Measurements from ENCODE around the gene SCRG1.

SCRG1 gene

DNA sequence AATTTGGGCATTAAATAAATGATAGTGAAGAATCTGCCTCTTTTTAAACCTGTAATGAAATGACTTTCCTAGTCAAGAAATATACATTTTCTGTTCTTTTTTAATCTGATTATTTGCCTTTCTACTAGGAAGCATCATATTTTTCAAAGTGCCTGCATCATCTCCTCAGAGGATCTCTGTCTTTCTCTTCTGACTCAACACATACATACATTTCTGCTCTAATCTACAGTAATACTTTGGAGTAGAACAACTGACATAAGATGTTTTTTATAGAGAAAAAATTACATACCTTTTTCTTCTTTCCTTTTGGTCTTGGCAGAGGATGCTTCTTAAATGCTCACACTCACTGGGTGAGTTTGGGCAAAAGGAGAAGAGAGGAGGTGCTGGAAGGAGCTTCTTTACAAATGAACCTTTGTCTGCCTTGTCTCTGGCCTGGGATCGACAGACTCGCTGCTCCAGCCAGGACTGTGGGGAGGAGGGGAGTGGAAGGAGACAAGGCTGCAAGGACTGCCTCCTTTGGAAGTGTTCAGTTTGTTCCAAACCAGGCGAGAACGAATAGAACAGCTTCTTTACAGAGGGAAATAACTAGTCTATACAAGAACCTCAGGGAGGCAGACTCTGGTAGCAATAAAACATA, at the start of gene SCRG1:
Gene SCRG1, minus strand, starts transcription at position 338 of the 637 bp plus-strand sequence. CDS start 7,702 bp downstream, outside the sequence.
- no peak within 1 kb of the TSS for H3K4me3 ChIP-seq (ENCODE audit: low read depth, low read length)
- no peak for DNase-seq (ENCODE audit: low read depth)
- TF ChIP-seq, protein P1, sequence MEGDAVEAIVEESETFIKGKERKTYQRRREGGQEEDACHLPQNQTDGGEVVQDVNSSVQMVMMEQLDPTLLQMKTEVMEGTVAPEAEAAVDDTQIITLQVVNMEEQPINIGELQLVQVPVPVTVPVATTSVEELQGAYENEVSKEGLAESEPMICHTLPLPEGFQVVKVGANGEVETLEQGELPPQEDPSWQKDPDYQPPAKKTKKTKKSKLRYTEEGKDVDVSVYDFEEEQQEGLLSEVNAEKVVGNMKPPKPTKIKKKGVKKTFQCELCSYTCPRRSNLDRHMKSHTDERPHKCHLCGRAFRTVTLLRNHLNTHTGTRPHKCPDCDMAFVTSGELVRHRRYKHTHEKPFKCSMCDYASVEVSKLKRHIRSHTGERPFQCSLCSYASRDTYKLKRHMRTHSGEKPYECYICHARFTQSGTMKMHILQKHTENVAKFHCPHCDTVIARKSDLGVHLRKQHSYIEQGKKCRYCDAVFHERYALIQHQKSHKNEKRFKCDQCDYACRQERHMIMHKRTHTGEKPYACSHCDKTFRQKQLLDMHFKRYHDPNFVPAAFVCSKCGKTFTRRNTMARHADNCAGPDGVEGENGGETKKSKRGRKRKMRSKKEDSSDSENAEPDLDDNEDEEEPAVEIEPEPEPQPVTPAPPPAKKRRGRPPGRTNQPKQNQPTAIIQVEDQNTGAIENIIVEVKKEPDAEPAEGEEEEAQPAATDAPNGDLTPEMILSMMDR (IDR thresholded peaks at IDR 0.05; ENCODE audit: low read depth, low read length, missing control alignments): no peak
- in situ Hi-C loops (cut with HindIII; ENCODE audit: low sequenced_read_pairs): no loop called here

DNA sequence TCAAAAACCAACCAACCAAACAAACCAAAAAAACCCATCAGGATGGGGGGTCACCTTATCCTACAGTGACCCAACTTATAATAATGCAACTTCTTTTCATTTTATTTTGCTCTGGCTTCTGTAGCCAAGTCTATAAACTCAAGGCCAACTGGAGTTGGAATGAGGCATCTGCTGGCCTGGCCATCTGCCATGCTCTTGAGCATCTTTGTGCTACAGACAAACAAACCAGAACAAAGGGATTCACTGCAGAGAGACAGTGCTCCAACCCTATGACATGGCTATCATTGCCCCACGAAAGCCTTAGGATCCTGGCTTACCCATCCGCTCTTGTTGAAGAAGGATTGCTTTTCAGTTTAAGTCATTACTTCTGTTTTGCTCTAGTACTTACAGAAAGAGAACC, 49.2 kb upstream of the SCRG1 start:
- in situ Hi-C loops (cut with HindIII; ENCODE audit: low sequenced_read_pairs): no loop called here
- H3K4me3 ChIP-seq (ENCODE audit: low read depth, low read length): no peak overlapping the region
- no peak for DNase-seq (ENCODE audit: low read depth)
- TF ChIP-seq, protein P1 (IDR thresholded peaks at IDR 0.05; ENCODE audit: low read depth, low read length, missing control alignments): no peak

DNA sequence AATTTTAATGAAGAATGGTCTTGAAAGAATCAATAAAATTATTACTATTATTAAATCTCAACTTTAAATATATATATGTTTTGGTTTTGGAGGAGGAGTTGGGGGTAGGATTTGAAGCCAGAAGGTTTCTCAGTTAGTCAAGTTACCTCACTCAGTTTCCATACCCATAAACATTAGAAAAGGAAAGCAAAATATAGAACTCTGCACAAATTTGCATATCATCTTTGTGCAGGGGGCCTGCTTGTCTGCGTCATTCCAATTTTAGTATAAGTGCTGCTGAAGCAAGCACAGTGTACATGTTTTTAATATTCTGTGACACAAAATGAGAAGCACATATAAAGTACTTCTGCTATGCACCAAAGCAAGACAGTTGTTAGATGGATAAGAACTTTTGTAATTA, 47.5 kb upstream of the SCRG1 start:
- TF ChIP-seq, protein P1 (IDR thresholded peaks at IDR 0.05; ENCODE audit: low read depth, low read length, missing control alignments): no peak
- no peak overlapping the region for H3K4me3 ChIP-seq (ENCODE audit: low read depth, low read length)
- in situ Hi-C loops (cut with HindIII; ENCODE audit: low sequenced_read_pairs): no loop called here
- DNase-seq (ENCODE audit: low read depth): no peak

DNA sequence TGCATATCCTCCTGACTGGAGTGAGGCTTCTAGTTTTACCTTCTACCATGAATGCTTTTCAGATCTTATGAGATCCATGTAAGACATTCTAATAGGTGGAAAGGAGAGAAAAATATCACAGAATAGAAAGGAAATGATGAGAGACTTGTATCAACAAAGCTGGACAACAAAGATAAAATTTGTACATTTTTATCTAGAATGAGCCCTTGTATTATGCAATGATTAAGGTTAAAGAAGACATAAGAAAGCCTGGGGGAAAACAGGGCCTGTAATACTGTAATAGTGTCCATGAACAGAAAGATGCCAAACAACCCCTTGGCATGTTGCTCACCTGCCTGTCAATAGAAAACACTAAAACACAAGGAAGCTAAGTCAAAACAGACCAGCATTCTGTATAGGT, 44.2 kb upstream of the SCRG1 start:
- TF ChIP-seq, protein P1 (IDR thresholded peaks at IDR 0.05; ENCODE audit: low read depth, low read length, missing control alignments): no peak
- in situ Hi-C loops (cut with HindIII; ENCODE audit: low sequenced_read_pairs): no loop called here
- H3K4me3 ChIP-seq (ENCODE audit: low read depth, low read length): no peak overlapping the region
- no peak for DNase-seq (ENCODE audit: low read depth)

DNA sequence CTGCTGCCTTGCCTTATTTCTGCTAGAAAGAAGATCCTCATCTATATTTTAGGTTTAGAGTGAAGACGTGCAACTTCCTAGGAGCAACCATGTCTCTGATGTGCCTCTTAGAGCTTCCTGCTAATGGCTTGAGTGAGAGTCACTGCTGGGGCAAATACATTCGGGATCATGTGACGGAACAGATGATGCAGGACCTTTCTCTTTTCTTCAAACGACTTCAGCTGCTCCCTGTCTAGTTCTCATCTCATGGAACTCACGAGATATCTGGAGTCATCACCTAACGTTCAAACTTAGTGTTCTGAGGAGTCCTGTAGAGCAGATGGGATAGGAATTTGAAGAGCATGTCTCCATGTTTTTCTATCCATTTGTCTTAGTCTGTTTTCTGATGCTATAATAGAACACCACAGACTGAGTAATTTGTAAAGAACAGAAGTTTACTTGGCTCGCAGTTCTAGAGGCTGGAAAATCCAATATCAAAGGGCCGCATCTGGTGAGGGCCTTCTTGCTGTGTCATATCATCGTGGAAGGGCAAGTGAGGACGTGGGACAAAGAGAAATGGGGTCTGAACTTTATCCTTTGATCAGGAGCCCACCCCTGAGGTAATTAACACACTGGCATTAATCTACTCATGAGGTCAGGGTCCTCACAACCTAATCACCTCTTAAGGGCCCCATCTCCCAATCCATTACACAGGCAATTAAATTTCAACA, 43.5 kb upstream of the SCRG1 start:
- DNase-seq (ENCODE audit: low read depth): no peak
- H3K4me3 ChIP-seq (ENCODE audit: low read depth, low read length): no peak overlapping the region
- TF ChIP-seq, protein P1 (IDR thresholded peaks at IDR 0.05; ENCODE audit: low read depth, low read length, missing control alignments): no peak
- in situ Hi-C loops (cut with HindIII; ENCODE audit: low sequenced_read_pairs): no loop called here

DNA sequence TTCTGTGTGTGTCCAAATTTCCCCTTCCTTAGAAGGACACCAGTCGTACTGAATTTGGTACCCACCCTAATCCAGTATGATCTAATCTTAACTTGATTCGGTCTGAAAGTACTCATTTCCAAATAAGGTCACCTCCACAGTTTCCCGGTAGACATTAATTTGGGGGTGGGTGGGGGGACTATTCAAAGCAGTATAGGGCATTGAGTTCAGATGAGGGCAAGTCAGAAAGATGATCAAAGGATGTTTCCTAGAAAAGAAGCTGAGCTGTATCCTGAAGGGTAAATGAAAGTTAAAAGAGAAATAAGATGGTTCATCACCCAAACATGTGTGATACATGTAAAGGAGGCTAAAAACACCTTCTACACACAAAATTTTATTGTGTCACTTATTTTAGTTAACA, 42.0 kb upstream of the SCRG1 start:
- DNase-seq (ENCODE audit: low read depth): no peak
- TF ChIP-seq, protein P1 (IDR thresholded peaks at IDR 0.05; ENCODE audit: low read depth, low read length, missing control alignments): no peak
- in situ Hi-C loops (cut with HindIII; ENCODE audit: low sequenced_read_pairs): no loop called here
- no peak overlapping the region for H3K4me3 ChIP-seq (ENCODE audit: low read depth, low read length)

All from astrocyte of the cerebellum (primary cell).